Keratinocyte (primary cell): ENCODE results near the gene CTNNA2.

ENCODE experiments used
- CTCF ChIP-seq, 3 experiments: IDR thresholded peaks in 1 of 3; conservative IDR thresholded peaks in 1 of 3; optimal IDR thresholded peaks in 1 of 3; 2 replicates in 2 of 3; 3 replicates in 1 of 3; pipeline versions ENCODE3 to v1.5.1; 2011; ENCODE audit warnings: low read length in 3 of 3, mild to moderate bottlenecking in 3 of 3, moderate library complexity in 2 of 3, control low read depth in 1 of 3, inconsistent platforms in 1 of 3; ENCODE audit not compliant: insufficient read depth in 2 of 3; ENCODE audit errors: extremely low read depth in 1 of 3
- EZH2 ChIP-seq: IDR thresholded peaks from one replicate; pipeline ENCODE4 v1.6.1; 2012; ENCODE audit warnings: inconsistent platforms, mild to moderate bottlenecking, low read length, moderate library complexity

GRCh38 chr2:80080957-80081356 lies 568.1 kb downstream of the CTNNA2 start:
- TF ChIP-seq CTCF (optimal IDR thresholded peaks at IDR 0.05 in 1 of 3, IDR thresholded peaks at IDR 0.05 in 1 of 3, conservative IDR thresholded peaks at IDR 0.05 in 1 of 3; ENCODE audit: extremely low read depth in 1 of 3, insufficient read depth in 2 of 3, low read length in 3 of 3), result no peak
- no peak for TF ChIP-seq EZH2
